Panc1 (cell line): Measurements from ENCODE around the gene CLMP.

Experiments used
- CTCF ChIP-seq: fragments of 450-650 bp; IDR thresholded peaks from 2 replicates; pipeline ENCODE4 v1.5.1; 2017; ENCODE audit warnings: mild to moderate bottlenecking
- POLR2AphosphoS5 ChIP-seq: IDR thresholded peaks from 2 replicates; pipeline ENCODE4 v1.6.1; 2012; ENCODE audit warnings: mild to moderate bottlenecking, low read depth, low read length, moderate library complexity
- REST ChIP-seq, 2 experiments: IDR thresholded peaks; 2 replicates each; pipeline ENCODE4 v1.6.1; 2011 to 2012; ENCODE audit warnings: low read depth in 2 of 2, control low read depth in 1 of 2, low read length in 1 of 2, mild to moderate bottlenecking in 1 of 2, moderate library complexity in 1 of 2; ENCODE audit not compliant: insufficient read depth in 1 of 2
- SIN3A ChIP-seq: IDR thresholded peaks from 2 replicates; pipeline ENCODE4 v1.6.1; 2012; ENCODE audit warnings: low read depth, mild to moderate bottlenecking, low read length, moderate library complexity, borderline replicate concordance; ENCODE audit not compliant: insufficient read depth
- TCF7L2 ChIP-seq: IDR thresholded peaks from 2 replicates; pipeline ENCODE4 v1.6.1; 2011; ENCODE audit warnings: mild to moderate bottlenecking, low read depth, low read length, inconsistent platforms

- TF ChIP-seq SIN3A = no peak
- TF ChIP-seq POLR2AphosphoS5 = no peak
- no peak for TF ChIP-seq CTCF
- no peak for TF ChIP-seq REST (IDR thresholded peaks at IDR 0.05; ENCODE audit: insufficient read depth in 1 of 2, low read depth in 2 of 2, low read length in 1 of 2)
- no peak for TF ChIP-seq TCF7L2
These were observed 62.2 kb downstream of the CLMP start for GRCh38 chr11:123132881-123133280.
